Ishikawa (cell line): ENCODE data around the gene PIP4K2A.

Source experiments
- EGR1 ChIP-seq: IDR thresholded peaks from 2 replicates; pipeline ENCODE4 v1.6.1; 2012
- RAD21 ChIP-seq: IDR thresholded peaks from 2 replicates; pipeline ENCODE4 v1.6.1; 2012; ENCODE audit warnings: low read depth
- TEAD4 ChIP-seq: IDR thresholded peaks from 2 replicates; pipeline ENCODE4 v1.6.1; 2012
- YY1 ChIP-seq: IDR thresholded peaks from 2 replicates; pipeline ENCODE4 v1.6.1; 2012; ENCODE audit warnings: low read depth
- ZBTB7A ChIP-seq: IDR thresholded peaks from 2 replicates; pipeline ENCODE4 v1.6.1; 2012; ENCODE audit warnings: low read depth
- TF ChIP-seq, protein P1 (sequence below): IDR thresholded peaks from 2 replicates; pipeline ENCODE4 v1.6.1; 2012

DNA sequence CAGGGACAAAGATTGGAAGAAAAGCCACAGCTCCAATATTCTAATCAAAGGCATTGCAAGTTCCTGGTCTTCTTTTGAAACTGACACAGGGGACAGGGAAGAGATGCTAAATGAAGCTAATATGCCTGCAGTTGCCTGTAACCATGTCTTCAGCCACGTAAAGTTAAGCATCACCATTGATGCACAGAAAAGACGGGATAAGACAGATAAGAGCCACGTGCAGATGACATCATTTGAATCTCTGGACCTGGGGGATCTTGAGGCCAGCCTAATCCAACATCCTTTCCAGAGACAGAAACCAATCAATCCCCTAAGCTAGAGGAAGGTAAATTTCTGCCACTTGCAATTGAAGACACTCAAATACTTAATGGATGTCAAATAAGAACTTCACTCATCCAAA is 93.4 kb downstream of the PIP4K2A start:
- TF ChIP-seq RAD21 (no peak), EGR1 (no peak), TEAD4 (no peak), ZBTB7A (no peak), YY1 (no peak)
- TF ChIP-seq, protein P1, sequence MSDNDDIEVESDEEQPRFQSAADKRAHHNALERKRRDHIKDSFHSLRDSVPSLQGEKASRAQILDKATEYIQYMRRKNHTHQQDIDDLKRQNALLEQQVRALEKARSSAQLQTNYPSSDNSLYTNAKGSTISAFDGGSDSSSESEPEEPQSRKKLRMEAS, result no peak
